Measurements from ENCODE around the gene CCT5. TPM values are rescaled to one million over a fixed set of nuclear protein-coding genes. Genes with fewer than 3 reads are reported as not detected.

CCT5 gene
- total RNA-seq, 4 donors from 2014 or later, result 100 to 165 (median 142) TPM

- Histone ChIP-seq H3K27me3 (no peaks in the 10 kb centered on the region), H3K9me3 (no peaks in the 10 kb centered on the region), H3K27ac (replicated peaks in 1 of 4) (no peak overlapping the region), H3K4me1 (peaks cover 0 to 12% (median 9%) of the 10 kb centered on the region in 4 donors), H3K4me3 (no peak overlapping the region), H3K36me3 (peaks cover 74 to 95% (median 87%) of the 10 kb centered on the region in 4 donors)
- no peak for DNase-seq (ENCODE audit: extremely low spot score)
- TF ChIP-seq POLR2AphosphoS5 (IDR thresholded peaks at IDR 0.05), result no peak
- no peak for TF ChIP-seq CTCF (IDR thresholded peaks at IDR 0.05)
- no peak for TF ChIP-seq EP300 (IDR thresholded peaks at IDR 0.05)
- no peak for TF ChIP-seq POLR2A (IDR thresholded peaks at IDR 0.05; ENCODE audit: low read depth)
- intact Hi-C loops (cut with DNase I), result no loop called here
- 86% methylated on average over 8 of the region's 8 CpGs for WGBS
These were observed 7.8 kb downstream of the CCT5 start for GRCh38 chr5:10257870-10258269.

- H3K9me3 ChIP-seq, result no peaks in the 10 kb centered on the region
- no peak overlapping the region for H3K4me3 ChIP-seq
- intact Hi-C loops (cut with DNase I), result no loop called here
- TF ChIP-seq POLR2AphosphoS5 (IDR thresholded peaks at IDR 0.05) (no peak), EP300 (IDR thresholded peaks at IDR 0.05) (no peak), CTCF (IDR thresholded peaks at IDR 0.05) (no peak), POLR2A (IDR thresholded peaks at IDR 0.05; ENCODE audit: low read depth) (no peak)
- H3K27me3 ChIP-seq, result no peaks in the 10 kb centered on the region
- no peak overlapping the region for H3K27ac ChIP-seq (replicated peaks in 1 of 4)
- H3K4me1 ChIP-seq, result no peaks in the 10 kb centered on the region
- H3K36me3 ChIP-seq, result peaks cover 85 to 100% (median 99%) of the 10 kb centered on the region in 4 donors
- 87% methylated on average over 3 of the region's 5 CpGs for WGBS
- DNase-seq (ENCODE audit: extremely low spot score), result no peak
These were observed 9.8 kb downstream of the CCT5 start for GRCh38 chr5:10259899-10260298.

- intact Hi-C loops (cut with DNase I), result no loop called here
- no peaks in the 10 kb centered on the region for H3K4me1 ChIP-seq
- DNase-seq (ENCODE audit: extremely low spot score), result no peak
- TF ChIP-seq POLR2AphosphoS5 (IDR thresholded peaks at IDR 0.05), result no peak
- no peak for TF ChIP-seq POLR2A (IDR thresholded peaks at IDR 0.05; ENCODE audit: low read depth)
- no peak for TF ChIP-seq EP300 (IDR thresholded peaks at IDR 0.05)
- no peak for TF ChIP-seq CTCF (IDR thresholded peaks at IDR 0.05)
- 88% methylated on average over 9 of the region's 9 CpGs for WGBS
- H3K27me3 ChIP-seq, result no peaks in the 10 kb centered on the region
- H3K27ac ChIP-seq (replicated peaks in 1 of 4), result no peak overlapping the region
- H3K4me3 ChIP-seq, result no peak overlapping the region
- H3K9me3 ChIP-seq, result no peaks in the 10 kb centered on the region
- peaks cover 77 to 100% (median 98%) of the 10 kb centered on the region in 4 donors for H3K36me3 ChIP-seq
These were observed 11.0 kb downstream of the CCT5 start for GRCh38 chr5:10261065-10261464.

GRCh38 chr5:10262121-10262774, 12.2 kb downstream of the CCT5 start:
- DNase-seq (ENCODE audit: extremely low spot score), result no peak
- no peak for TF ChIP-seq POLR2AphosphoS5 (IDR thresholded peaks at IDR 0.05)
- no peak for TF ChIP-seq CTCF (IDR thresholded peaks at IDR 0.05)
- TF ChIP-seq POLR2A (IDR thresholded peaks at IDR 0.05; ENCODE audit: low read depth), result no peak
- TF ChIP-seq EP300 (IDR thresholded peaks at IDR 0.05), result no peak
- H3K36me3 ChIP-seq, result peaks cover 66 to 90% (median 87%) of the 10 kb centered on the region in 4 donors
- 80% methylated on average over 18 of the region's 18 CpGs for WGBS
- H3K4me1 ChIP-seq, result no peaks in the 10 kb centered on the region
- H3K4me3 ChIP-seq, result no peak overlapping the region
- intact Hi-C loops (cut with DNase I), result no loop called here
- no peak overlapping the region for H3K27ac ChIP-seq (replicated peaks in 1 of 4)
- no peaks in the 10 kb centered on the region for H3K9me3 ChIP-seq
- H3K27me3 ChIP-seq, result no peaks in the 10 kb centered on the region

- intact Hi-C loops (cut with DNase I), result no loop called here
- Histone ChIP-seq H3K9me3 (no peaks in the 10 kb centered on the region), H3K4me3 (no peak overlapping the region), H3K36me3 (peaks cover 58 to 82% (median 79%) of the 10 kb centered on the region in 4 donors), H3K27me3 (no peaks in the 10 kb centered on the region), H3K27ac (replicated peaks in 1 of 4) (no peak overlapping the region), H3K4me1 (no peaks in the 10 kb centered on the region)
- 93% methylated on average over 11 of the region's 11 CpGs for whole genome bisulfite sequencing
- TF ChIP-seq POLR2AphosphoS5 (IDR thresholded peaks at IDR 0.05) (no peak), EP300 (IDR thresholded peaks at IDR 0.05) (no peak), CTCF (IDR thresholded peaks at IDR 0.05) (no peak), POLR2A (IDR thresholded peaks at IDR 0.05; ENCODE audit: low read depth) (no peak)
- no peak for DNase-seq (ENCODE audit: extremely low spot score)
These were observed 12.9 kb downstream of the CCT5 start for GRCh38 chr5:10262995-10263394.

Data from esophagus muscularis mucosa (tissue), 4 donors.